ENCODE data around the gene MRPL17.
"Not testable (repeated sequence)": the region's sequence is repeated elsewhere in the genome, so short reads cannot be mapped to it uniquely, and the experiment has no call there.

The MRPL17 gene

DNA sequence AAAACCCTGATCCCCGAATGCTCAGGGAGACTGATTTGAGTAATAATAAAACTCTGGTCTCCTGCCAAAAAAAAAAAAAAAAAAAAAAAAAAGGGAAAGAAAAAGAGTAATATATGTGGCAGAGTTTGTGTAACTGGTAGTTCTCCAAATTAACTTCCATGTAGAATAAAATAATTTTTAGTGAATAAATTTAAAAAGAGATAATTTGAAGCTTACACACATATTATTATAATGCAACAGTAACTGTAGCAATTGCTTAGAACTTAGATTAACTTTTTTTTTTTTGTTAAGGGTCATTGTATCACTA lies 11.0 kb upstream of the MRPL17 start:
- H3K4me3 ChIP-seq (ENCODE audit: low read depth, low read length), result no peak overlapping the region
- TF ChIP-seq, protein P1, sequence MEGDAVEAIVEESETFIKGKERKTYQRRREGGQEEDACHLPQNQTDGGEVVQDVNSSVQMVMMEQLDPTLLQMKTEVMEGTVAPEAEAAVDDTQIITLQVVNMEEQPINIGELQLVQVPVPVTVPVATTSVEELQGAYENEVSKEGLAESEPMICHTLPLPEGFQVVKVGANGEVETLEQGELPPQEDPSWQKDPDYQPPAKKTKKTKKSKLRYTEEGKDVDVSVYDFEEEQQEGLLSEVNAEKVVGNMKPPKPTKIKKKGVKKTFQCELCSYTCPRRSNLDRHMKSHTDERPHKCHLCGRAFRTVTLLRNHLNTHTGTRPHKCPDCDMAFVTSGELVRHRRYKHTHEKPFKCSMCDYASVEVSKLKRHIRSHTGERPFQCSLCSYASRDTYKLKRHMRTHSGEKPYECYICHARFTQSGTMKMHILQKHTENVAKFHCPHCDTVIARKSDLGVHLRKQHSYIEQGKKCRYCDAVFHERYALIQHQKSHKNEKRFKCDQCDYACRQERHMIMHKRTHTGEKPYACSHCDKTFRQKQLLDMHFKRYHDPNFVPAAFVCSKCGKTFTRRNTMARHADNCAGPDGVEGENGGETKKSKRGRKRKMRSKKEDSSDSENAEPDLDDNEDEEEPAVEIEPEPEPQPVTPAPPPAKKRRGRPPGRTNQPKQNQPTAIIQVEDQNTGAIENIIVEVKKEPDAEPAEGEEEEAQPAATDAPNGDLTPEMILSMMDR (IDR thresholded peaks at IDR 0.05; ENCODE audit: low read depth, low read length), result no peak

DNA sequence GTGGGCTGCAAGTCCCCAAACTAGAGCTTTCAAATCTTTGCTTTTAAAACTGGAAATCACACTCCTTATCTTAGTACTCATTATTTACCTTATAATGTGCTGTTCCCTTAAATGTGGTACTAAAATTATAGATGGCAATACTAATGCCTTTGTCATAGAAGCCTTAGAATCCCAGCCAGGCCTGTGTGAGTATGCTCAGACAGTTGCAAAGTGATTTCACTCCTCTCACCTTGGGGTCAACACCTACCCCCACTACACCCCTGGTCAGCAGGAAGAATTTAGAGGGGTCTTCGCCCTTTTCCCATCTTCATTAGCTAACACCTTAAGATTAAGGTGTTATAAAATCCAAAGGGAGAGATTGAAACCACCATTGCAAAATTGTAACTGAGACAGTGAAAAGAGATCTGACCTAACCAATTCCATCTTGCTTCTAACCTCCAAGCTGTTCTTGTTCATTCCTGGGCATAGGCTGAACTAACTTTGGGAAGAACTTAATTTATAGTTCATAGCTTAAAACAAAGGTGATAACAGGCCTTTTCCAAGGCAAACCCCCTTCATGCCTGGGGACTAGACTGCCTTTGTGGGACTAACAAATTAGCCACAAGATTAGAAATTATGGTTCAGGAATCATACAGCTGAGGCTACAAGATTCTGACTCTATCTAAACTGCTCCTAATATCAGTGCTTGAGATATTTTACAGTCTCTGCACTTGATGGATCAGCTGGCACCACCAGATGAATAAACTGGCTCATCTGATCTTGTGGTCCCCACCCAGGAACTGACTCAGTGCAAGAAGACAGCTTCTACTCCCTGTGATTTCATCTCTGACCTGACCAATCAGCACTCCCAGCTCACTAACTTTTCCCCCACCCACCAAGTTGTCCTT lies 10.4 kb upstream of the MRPL17 start:
- no peak overlapping the region for H3K4me3 ChIP-seq (ENCODE audit: low read depth, low read length)
- TF ChIP-seq, protein P1 (IDR thresholded peaks at IDR 0.05; ENCODE audit: low read depth, low read length), result no peak

DNA sequence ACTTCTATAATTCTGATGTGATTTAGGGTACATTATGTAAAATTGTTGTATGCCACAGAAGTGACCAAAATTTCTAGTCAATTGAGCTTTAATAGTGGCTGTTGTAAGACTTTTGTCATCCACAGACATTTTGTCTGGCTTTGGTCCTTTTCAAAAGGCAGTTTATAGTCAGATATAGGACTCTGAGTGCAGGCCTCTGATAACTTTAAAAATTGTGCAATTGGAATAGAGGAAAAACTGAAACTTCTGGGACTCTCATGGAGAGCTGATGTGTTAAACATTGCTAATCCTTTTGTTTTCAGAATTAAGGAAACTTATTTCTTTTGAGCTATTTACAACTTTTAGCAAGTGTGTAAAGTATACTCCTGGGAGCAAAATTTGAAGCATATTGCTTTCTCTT lies 9.0 kb upstream of the MRPL17 start:
- H3K4me3 ChIP-seq (ENCODE audit: low read depth, low read length), result no peak overlapping the region
- TF ChIP-seq, protein P1 (IDR thresholded peaks at IDR 0.05; ENCODE audit: low read depth, low read length), result no peak

DNA sequence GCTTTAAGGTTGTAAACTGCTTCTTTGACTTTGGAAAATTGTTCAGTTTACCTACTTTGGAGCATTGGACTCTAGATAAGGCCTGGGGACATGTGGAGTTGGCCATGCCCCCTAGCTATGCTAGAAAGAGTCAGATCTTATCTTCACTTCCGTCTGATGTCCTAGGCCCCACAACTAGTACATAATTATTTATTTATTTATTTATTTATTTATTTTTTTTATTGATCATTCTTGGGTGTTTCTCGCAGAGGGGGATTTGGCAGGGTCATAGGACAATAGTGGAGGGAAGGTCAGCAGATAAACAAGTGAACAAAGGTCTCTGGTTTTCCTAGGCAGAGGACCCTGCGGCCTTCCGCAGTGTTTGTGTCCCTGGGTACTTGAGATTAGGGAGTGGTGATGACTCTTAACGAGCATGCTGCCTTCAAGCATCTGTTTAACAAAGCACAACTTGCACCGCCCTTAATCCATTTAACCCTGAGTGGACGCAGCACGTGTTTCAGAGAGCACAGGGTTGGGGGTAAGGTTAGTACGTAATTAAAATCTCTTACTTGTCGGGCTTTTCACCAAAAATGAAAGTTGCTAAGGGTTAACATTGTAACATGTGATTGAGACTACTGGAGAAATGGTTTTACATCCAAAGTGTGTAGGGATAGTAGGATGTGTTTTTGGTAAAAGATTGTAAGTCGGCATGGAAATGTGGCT lies 7.4 kb upstream of the MRPL17 start:
- not testable (repeated sequence) for H3K4me3 ChIP-seq (ENCODE audit: low read depth, low read length)

DNA sequence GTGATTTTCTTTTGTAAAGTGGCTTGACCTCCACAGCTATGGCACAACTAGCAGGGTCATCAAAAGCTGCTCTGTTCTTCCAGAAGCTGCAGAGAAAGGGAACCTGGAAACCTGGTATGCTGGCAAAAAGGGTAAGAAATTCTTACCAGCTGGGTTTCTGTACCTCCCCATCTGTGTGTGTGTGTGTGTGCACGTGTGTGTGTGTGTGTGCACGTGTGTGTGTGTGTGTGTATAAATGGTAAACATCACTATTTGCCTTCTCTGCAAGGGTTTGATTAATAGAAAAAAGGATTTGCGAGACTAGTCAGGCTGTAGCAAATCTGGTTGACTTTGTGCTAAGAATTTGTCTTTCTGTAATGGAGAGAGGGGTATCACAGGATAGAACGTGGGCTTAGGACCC lies 4.7 kb upstream of the MRPL17 start:
- TF ChIP-seq, protein P1 (IDR thresholded peaks at IDR 0.05; ENCODE audit: low read depth, low read length), result no peak
- H3K4me3 ChIP-seq (ENCODE audit: low read depth, low read length), result no peak overlapping the region

DNA sequence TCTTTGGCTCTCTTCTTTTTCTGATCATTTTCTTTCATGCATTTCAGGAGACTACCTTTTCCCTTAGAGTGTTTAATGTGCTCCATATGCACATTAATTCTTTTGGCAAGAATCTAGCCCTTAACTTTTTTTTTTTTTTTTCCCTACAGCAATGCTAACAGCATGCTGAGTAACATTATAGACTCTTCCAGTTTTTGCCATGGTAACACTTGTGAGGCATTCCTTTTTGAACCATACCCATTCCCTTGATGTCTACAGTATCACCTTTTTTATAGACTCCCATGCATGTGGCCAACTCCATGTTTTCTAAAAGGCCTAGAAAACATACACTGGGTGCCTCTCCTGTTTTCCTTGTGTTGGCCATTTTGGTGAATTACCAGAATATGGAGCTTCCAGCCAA lies 2.9 kb upstream of the MRPL17 start:
- no peak overlapping the region for H3K4me3 ChIP-seq (ENCODE audit: low read depth, low read length)
- TF ChIP-seq, protein P1 (IDR thresholded peaks at IDR 0.05; ENCODE audit: low read depth, low read length), result no peak

DNA sequence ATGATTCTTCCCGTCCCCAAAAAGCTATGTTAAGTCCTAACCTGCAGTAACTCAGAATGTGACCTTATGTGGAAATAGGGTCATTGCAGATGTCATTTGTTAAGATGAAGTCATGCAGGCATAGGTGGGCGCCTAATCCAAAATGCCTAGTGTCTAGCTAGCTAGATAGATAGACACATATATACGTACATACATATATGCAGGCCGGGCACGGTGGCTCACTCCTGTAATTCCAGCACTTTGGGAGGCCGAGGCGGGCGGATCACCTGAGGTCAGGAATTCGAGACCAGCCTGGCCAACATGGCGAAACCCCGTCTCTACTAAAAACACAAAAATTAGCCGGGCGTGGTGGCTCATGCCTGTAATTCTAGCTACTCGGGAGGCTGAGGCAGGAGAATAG lies 928 bp upstream of the MRPL17 start:
- not testable (repeated sequence) for H3K4me3 ChIP-seq (ENCODE audit: low read depth, low read length)

DNA sequence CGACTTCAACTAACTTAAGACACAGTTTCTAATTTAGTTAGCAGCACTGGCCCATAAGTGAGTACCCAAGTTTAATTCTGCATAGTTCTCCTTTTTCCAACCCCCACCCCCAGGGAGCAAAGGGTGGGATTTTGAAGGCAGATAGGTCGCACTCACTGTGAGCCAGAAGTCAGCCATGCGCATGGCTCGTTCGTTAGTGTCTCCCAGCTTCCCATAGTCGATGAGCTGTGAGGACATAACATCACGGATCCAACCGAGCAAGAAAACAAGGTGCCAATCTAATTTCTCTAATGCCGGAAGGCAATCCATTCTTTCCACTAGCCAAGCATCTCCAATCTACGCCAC lies 577 bp downstream of the MRPL17 start:
- TF ChIP-seq, protein P1 (IDR thresholded peaks at IDR 0.05; ENCODE audit: low read depth, low read length), result no peak
- peak overlapping the region; percentile 82 for H3K4me3 ChIP-seq (ENCODE audit: low read depth, low read length)

Data from WI38 (cell line).